Stimulated activated CD4-positive, alpha-beta T cell treated with anti-CD3 and anti-CD28 coated beads, Interleukin-1b, Interleukin-23, amount 100 ng/mL, for 48 hours (primary cell): ENCODE data around the gene POLE.

Experiments
- DNase-seq: peaks from one replicate; pipeline ENCODE4 v3.0.0-alpha.2; 2020

POLE gene

DNA sequence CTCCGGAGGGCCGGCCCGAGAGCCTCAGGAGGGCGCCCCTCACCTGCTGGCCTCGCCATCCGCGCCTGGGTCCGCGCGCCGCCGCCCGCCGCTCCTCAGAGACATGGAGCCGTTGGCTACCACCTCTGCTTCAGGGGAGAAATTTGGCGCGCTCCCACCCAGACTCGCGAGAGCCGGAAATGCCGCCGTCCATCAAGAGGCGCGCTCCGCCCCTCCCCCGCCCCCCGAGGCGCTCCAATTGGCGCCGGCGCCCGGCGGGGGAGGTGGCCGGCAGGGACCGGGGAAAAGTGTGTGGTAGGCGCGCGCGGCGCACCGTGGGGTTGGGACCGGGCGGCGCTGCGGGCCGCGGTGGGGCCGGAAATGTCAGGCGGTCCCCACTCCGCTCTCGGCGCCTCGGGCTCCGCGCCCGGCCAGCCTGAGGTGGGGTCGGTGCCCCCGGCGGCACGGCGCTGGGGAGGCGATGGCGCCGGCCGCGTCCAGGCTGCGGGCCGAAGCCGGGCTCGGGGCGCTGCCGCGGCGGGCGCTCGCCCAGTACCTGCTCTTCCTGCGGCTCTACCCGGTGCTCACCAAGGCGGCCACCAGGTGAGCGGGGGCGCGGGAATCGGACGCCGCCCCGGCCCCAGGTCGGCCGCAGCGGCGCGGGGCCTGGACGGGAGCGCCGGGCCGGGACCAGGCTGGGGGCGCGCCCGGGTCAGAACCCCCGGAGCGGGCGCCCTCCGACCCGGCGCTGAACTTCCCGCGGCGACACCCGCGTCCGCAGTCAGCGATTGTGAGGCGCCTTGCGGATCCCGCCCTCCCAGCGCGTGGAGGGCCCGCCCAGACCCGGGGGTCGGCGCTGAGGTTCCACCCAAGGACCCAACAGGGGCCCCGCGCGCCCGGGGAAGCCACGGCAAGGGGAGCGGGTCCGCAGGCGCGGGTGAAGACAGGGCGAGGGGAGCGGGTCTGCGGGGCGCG lies at the start of gene POLE, which contains the start of gene PXMP2:
Gene POLE, minus strand, starts transcription at position 132 of the 954 bp plus-strand sequence. Its CDS starts 27 bp downstream, at position 105.
Gene PXMP2, plus strand, starts transcription at position 377 of the 954 bp plus-strand sequence. Its CDS starts 84 bp downstream, at position 461.
- peak; percentile 95 for DNase-seq

- no peak for DNase-seq
Observed at GRCh38 chr12:132736913-132737312, 49.8 kb upstream of the POLE start.

DNA sequence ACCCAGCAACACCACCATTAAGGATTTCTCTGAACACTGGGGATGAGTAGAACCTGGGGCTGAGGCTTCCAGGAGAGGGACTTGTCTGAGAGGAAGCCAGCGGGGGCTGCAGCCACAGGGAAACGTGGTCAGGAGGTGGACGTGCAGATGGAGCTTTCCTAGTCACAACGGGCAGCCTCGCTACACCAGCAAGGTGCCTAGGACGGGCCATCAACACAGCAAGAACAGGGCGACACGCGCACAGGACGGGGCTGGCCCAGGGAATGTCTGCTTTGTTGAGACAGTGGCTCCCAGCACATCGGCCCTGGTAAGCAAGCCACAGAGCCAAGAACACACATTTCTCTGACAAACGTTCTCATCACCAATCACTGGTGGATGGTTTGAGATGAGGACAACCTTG lies 49.2 kb upstream of the POLE start:
- no peak for DNase-seq

DNA sequence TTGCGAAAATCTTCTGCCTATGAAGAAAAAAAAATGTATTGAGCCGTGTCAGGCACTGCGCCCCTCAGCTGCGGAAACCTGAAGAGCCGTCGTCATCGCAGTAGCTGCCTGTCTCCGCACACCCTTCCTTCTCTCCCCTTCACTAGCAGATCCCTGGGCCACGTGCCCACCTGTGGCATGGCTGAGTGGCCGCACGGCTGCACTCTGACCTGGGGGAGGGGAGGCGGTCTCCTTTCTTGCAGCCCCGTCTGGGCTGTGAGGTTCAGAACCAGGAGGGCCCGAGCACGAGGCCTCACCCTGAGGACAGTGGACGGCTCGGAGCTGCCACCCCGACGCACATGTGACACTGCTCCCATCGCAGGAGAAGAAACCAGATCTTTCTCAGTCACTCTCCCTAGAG lies 48.4 kb upstream of the POLE start:
- no peak for DNase-seq

- DNase-seq, result no peak
Observed at GRCh38 chr12:132734206-132734605, 47.1 kb upstream of the POLE start.

GRCh38 chr12:132731574-132731973 lies 44.4 kb upstream of the POLE start:
- DNase-seq, result no peak

- no peak for DNase-seq
Observed at GRCh38 chr12:132730353-132730752, 43.2 kb upstream of the POLE start.

DNA sequence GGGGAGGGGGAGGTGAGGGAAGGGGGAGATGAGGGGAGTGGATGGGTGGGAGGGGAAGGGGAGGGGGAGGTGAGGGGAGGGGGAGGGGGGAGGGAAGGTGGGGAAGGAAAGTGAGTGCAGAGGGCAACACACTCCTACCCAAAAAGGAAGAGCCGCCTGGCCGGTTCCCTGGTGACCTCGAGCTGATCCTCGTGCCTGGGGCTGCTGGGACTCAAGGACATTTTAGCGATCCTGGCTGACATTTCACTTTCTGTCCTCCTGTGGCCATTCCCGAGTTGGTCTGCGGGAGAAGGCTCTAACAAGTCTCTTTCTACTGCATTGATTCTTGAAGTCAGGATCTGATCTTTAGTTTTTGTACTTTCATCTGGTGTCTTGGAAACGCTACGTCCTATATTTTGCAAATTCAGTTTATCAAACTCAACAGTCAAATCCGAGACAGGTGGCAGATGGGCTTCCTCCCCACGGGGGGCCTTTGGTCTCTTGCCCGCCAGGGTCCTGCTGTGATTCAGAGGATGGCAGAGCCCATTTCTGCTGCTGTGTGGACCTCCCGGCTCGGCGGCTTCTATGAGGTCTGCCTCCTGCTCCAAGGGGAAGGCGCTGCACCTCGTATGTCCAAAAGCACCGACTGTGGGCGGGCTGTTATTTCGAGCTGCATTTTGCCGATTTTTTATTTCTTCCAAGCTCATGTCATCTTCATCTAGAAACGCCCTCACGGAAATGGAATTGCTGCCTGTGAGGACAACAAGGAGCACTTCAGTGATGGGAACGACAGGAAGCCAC lies 42.6 kb upstream of the POLE start:
- no peak for DNase-seq

DNA sequence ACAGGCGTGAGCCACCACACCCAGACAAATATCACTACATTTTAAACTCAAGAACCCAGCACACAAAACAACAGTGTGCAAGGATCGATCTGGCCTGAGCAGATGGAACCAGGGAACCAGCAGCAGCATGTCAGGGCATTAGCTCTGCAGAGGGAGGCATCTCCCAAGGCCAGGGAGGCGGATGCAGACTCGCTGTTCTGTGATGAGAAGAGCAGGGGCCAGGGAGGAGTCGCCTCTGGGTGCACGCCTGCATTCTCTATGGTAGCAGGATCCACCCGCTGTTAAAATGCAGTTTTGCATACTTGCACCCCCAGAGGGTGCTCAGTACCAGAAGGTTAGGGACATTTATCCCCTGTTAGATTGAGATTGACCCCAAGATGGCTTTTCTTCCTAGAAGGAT lies 41.4 kb upstream of the POLE start:
- no peak for DNase-seq

DNA sequence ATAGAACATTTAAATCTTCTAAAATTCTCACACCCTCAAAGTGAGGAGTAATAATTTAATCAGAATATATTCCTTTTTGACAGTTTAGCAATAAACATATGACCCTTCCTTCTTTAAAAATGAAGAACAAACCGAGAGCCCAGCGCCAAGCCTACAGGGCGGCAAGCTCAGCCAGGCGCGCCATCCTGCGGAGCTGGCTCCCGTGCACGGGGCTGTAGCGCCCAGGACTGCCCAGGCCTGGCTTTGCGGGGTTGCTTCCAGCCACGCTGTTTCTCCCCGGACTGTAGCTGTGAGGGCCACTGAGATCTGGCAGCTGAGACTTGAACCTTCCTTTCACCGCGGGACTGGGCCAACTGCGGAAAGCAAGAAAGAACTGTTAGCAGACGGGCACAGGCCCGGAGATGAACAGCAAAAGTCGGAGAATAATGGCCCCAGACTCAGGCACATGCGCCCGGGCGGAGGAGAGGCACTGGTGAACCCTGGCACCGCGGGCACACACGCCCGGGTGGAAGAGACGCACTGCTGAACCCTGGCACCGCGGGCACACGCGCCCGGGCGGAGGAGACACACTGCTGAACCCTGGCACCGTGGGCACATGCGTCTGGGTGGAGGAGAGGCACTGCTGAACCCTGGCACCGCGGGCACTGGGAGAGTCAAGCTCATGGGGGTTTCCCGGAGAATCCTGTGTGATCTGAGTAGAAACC lies 40.1 kb upstream of the POLE start:
- no peak for DNase-seq

DNA sequence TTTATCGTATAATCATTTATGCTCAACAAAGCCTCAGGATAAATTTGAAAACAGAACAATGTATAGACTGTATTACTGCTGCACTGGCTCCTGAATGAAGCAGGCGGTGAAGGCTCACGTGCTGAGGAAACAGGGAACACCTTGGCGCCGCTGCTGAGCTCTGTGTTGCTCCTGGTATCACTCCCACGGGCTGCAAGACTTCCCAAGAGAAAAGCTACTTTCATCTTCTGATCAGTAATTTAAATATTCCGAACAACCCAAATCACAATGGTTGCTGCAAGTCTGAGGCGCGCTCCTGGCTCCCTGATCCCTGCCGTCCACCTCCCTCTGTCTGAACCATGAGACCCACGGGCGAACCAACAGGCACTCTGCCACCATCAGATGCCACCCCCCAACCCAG lies 39.2 kb upstream of the POLE start:
- no peak for DNase-seq

DNA sequence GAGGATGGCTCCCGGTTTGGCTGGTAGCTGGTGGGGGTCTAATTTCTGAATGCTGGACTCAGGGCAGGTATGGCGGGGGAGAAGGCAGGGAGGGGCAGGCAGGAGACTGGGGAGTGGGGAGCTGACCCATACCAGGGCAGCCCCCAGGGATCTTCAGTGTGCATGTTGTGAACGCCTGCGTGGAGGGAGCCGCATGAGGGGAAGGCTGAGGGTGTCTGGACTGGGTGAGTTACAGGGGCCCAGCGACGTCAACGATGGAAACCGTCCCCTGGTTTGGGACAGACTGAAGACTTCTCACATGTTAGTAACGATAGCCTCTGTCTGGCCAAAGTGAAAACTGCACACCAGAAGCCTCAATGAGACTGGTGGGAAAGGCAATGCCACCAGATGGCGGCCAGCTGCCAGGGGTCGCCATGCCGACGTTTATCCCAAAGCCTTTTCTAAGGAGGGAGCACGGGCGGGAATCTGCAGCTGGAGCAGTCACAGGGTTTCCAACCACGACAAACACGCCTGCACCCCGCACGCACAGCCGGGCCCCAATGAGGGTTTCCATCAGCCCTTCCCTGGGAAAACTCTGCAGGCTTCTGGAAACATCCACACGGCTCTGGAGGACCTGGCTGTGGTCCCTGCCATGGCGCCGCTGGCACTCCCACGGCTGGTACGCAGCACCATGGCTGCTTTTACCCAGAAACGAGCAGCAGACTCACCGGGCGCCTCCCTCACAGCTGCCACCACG lies 37.5 kb upstream of the POLE start:
- DNase-seq, result no peak

- no peak for DNase-seq
Observed at GRCh38 chr12:132723764-132724140, 36.6 kb upstream of the POLE start.

- DNase-seq, result no peak
Observed at GRCh38 chr12:132723015-132723763, 36.0 kb upstream of the POLE start.

- DNase-seq, result no peak
Observed at GRCh38 chr12:132720606-132721345, 33.6 kb upstream of the POLE start.

- DNase-seq, result no peak
Observed at GRCh38 chr12:132719954-132720324, 32.8 kb upstream of the POLE start.

DNA sequence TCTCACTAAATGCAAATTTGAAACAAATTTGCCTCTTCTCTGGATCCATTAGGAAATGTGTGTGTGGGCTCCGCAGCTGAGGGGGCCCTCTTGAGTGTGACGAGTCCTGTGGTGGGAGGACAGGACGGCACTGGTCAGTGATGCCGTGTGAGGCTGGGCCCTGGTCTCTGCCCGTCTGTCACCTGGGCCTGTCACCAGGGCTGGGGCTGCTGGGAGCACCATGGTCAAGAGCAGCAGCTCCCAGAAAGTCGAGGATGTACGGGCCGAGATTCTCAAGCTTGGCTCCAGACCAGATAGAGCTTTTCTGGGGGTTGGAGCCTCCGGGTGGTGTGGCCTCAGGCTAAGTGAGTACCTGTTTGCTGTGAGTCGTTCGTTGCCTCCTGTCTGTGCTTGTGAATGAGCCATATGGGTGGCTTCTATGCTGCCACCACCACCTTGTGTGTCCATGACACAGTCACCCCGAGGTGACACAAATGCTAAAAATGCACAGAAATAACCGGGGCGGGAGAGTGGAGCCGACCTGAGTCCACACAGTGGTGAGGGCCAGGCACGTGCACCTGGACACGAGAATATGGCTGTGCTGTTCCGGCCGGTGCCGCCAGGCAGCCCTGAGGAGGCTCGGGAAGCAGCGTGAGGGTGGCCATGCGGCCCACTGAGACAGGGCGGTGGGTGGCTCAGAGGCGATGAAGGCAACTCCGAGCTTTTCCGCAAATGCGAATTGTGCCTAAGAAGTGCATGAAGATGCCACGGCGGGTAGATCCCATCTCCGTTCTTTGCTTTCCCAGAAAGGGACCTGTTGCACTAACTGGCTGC lies 32.2 kb upstream of the POLE start:
- DNase-seq, result no peak

- DNase-seq, result no peak
Observed at GRCh38 chr12:132718644-132719043, 31.5 kb upstream of the POLE start.

GRCh38 chr12:132717531-132718387 lies 30.6 kb upstream of the POLE start:
- DNase-seq, result no peak
